SK-N-MC (cell line): ENCODE results near the gene GCSAM.

Experiments
- DNase-seq: peaks from one replicate; pipeline ENCODE4 v3.0.0-alpha.2; 2011; ENCODE audit warnings: low read depth, low spot score
- H3K27ac ChIP-seq: fragments of 200-600 bp; sonication (generic); 2 replicates; pipeline ENCODE4 v1.5.1; 2016; ENCODE audit warnings: mixed run types
- H3K36me3 ChIP-seq: fragments of 200-600 bp; sonication (generic); 2 replicates; pipeline ENCODE4 v1.6.1; 2017; ENCODE audit warnings: antibody characterized with exemption, low read length, mixed read lengths; ENCODE audit not compliant: insufficient read depth
- H3K4me3 ChIP-seq: fragments of 200-600 bp; sonication (generic); 2 replicates; pipeline ENCODE4 v1.5.1; 2016
- H3K9ac ChIP-seq: fragments of 200-600 bp; sonication (generic); 2 replicates; pipeline ENCODE4 v1.8.0; 2017; ENCODE audit warnings: mixed run types, mixed read lengths; ENCODE audit not compliant: insufficient read length
- H3K9me3 ChIP-seq: fragments of 200-600 bp; sonication (generic); 2 replicates; pipeline ENCODE4 v1.6.1; 2017; ENCODE audit warnings: low read depth, mild to moderate bottlenecking, antibody characterized with exemption, low read length, moderate library complexity, mixed read lengths
- EZH2 ChIP-seq: fragments of 200-600 bp; sonication (generic); IDR thresholded peaks from one replicate; pipeline ENCODE4 v1.6.1; 2017; ENCODE audit warnings: antibody characterized with exemption
- FOXP2 ChIP-seq: optimal IDR thresholded peaks from 2 replicates; pipeline ENCODE3; 2011; ENCODE audit warnings: mild to moderate bottlenecking, moderate library complexity; ENCODE audit not compliant: insufficient read depth; ENCODE audit errors: extremely low read length, control extremely low read depth
- POLR2AphosphoS5 ChIP-seq: IDR thresholded peaks from 2 replicates; pipeline ENCODE4 v1.6.1; 2012; ENCODE audit warnings: mild to moderate bottlenecking, low read depth, low read length, borderline replicate concordance

Gene GCSAM

GRCh38 chr3:112096176-112096575 is 36.9 kb downstream of the GCSAM start:
- Histone ChIP-seq H3K36me3 (no peaks in the 10 kb centered on the region), H3K4me3 (no peak overlapping the region), H3K9me3 (no peaks in the 10 kb centered on the region), H3K9ac (no peak overlapping the region), H3K27ac (no peak overlapping the region)
- TF ChIP-seq FOXP2 (no peak), POLR2AphosphoS5 (no peak), EZH2 (no peak)
- no peak for DNase-seq

- DNase-seq: no peak
- no peak overlapping the region for H3K9ac ChIP-seq
- H3K27ac ChIP-seq: no peak overlapping the region
- TF ChIP-seq FOXP2 (no peak), EZH2 (no peak), POLR2AphosphoS5 (no peak)
- H3K36me3 ChIP-seq: no peaks in the 10 kb centered on the region
- H3K9me3 ChIP-seq: no peaks in the 10 kb centered on the region
- H3K4me3 ChIP-seq: no peak overlapping the region
Measured at GRCh38 chr3:112095731-112096130, 37.3 kb downstream of the GCSAM start.

DNA sequence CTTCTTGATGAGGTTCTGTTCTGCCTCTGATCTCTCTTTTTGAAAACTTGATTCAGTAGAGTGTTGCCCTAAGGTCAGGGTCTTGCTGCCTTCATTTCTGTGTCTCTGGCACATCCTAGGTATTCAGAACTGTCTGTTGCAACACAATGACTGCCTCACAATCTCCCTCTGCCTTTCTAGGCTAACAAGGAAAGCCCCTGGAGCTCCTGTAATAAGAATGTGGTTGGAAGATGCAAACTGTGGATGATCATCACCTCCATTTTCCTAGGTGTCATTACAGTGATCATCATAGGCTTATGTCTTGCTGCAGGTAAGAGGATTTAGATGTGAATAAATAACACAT is 39.9 kb downstream of the GCSAM start:
- no peak overlapping the region for H3K4me3 ChIP-seq
- TF ChIP-seq FOXP2 (no peak), POLR2AphosphoS5 (no peak), EZH2 (no peak)
- H3K27ac ChIP-seq: no peak overlapping the region

GRCh38 chr3:112092496-112093179 is 40.4 kb downstream of the GCSAM start:
- TF ChIP-seq EZH2 (no peak), POLR2AphosphoS5 (no peak), FOXP2 (no peak)
- Histone ChIP-seq H3K4me3 (no peak overlapping the region), H3K27ac (no peak overlapping the region), H3K9ac (no peak overlapping the region), H3K9me3 (no peaks in the 10 kb centered on the region), H3K36me3 (no peaks in the 10 kb centered on the region)
- no peak for DNase-seq

More for the DNA sequence above, 39.9 kb downstream of the GCSAM start:
- H3K36me3 ChIP-seq: no peaks in the 10 kb centered on the region
- DNase-seq: no peak
- no peaks in the 10 kb centered on the region for H3K9me3 ChIP-seq
- H3K9ac ChIP-seq: no peak overlapping the region

GRCh38 chr3:112090887-112091586 is 42.0 kb downstream of the GCSAM start:
- H3K36me3 ChIP-seq: no peaks in the 10 kb centered on the region
- H3K9ac ChIP-seq: no peak overlapping the region
- H3K4me3 ChIP-seq: no peak overlapping the region
- TF ChIP-seq FOXP2 (no peak), POLR2AphosphoS5 (no peak), EZH2 (no peak)
- H3K27ac ChIP-seq: no peak overlapping the region
- DNase-seq: no peak
- H3K9me3 ChIP-seq: no peaks in the 10 kb centered on the region

- no peak overlapping the region for H3K9ac ChIP-seq
- H3K4me3 ChIP-seq: no peak overlapping the region
- TF ChIP-seq FOXP2: no peak
- TF ChIP-seq EZH2: no peak
- TF ChIP-seq POLR2AphosphoS5: no peak
- no peaks in the 10 kb centered on the region for H3K9me3 ChIP-seq
- no peak overlapping the region for H3K27ac ChIP-seq
- no peak for DNase-seq
- H3K36me3 ChIP-seq: no peaks in the 10 kb centered on the region
Measured at GRCh38 chr3:112089956-112090886, 42.8 kb downstream of the GCSAM start.

DNA sequence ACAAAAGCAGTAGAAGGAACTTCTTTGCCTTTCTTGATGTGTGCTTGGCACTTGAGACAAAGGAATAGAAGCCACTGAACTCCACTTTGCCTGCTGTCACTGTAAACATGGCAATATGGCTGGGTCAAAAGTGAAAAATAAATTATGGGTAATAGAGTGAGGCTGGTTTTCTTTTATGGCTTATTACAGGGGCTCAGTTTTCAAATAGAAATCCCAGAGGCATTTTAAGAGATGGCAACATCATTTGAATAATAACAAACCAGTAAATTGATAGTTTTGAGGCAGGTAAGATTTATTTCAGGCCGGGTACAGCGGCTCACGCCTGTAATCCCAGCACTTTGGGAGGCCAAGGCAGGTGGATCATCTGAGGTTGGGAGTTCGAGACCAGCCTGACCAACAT is 44.1 kb downstream of the GCSAM start:
- Histone ChIP-seq H3K27ac (no peak overlapping the region), H3K4me3 (no peak overlapping the region), H3K9me3 (no peaks in the 10 kb centered on the region), H3K9ac (no peak overlapping the region), H3K36me3 (no peaks in the 10 kb centered on the region)
- TF ChIP-seq EZH2: no peak
- TF ChIP-seq FOXP2: no peak
- TF ChIP-seq POLR2AphosphoS5: no peak
- no peak for DNase-seq

DNA sequence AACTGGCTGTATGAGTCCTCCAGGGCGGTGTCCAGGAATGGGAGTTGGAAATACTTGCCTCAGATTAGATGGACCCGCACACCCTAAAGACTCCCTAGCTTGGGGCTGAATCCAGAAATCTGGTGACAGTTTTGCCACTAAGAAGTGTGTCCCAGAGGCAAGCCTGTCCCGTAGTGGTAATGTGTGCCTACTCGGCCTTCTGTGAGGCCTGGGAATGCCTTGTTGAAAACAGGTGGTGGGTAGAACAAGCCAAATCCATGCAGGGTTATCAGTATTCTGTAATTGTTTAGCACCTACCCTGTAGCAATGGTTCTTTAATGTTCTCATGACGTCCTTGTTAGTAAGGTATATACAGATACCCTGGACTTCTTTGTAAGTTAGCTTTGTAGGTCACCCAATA is 45.3 kb downstream of the GCSAM start:
- H3K4me3 ChIP-seq: no peak overlapping the region
- H3K36me3 ChIP-seq: no peaks in the 10 kb centered on the region
- H3K9me3 ChIP-seq: no peaks in the 10 kb centered on the region
- no peak overlapping the region for H3K27ac ChIP-seq
- no peak overlapping the region for H3K9ac ChIP-seq
- DNase-seq: no peak
- TF ChIP-seq POLR2AphosphoS5: no peak
